ENCODE data around the gene SPG7. TPM values are rescaled to one million over a fixed set of nuclear protein-coding genes. Genes with fewer than 3 reads are reported as not detected.
A peak's percentile ranks its signal among the peaks of the same experiment; 100 is the strongest.

Gene SPG7
- total and polyA plus RNA-seq, 9 of the 15 experiments (the other 6 are each of a cell fraction or from before 2014, with no cell fraction given), result 5.8 to 89.1 (median 49.4) TPM

DNA sequence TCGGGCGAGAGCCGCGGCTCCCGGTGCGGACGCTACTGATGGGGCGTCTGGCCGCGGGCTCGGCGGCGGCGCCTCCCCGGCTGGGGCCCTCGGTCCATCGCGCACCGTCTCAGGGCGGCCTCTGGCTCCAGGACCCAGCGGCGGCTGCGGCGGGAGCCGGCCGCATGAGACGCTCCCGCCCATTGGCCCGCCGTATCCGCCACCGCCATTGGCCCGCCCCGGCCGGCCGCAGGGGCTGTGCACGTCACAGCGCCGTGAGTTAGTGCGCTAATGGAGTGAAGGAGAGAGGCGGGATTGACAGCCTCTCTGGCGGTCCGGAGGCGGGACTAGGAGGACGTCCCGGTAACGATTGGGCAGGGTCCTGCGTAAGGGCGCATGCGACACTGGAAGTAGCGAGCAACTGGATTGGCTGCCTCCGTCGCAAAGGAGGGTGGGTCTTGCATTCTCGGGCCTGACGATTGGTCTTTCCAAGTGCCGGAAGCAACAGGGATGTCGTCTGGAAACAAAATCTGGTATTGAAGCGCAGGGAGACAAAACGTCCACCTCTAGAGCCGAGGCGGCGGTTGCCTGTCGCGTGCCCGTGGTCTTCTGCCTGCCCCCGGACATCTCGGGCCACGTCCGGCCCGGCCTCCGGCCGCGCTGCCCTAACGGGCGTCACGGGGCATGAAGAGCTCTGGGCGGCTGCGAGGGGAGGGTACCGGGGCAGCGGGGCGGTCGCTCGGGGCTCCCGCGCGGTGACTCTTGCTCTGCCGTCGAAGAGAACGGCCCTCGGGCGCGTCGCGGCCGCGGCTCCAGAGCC is 17.6 kb upstream of the SPG7 start, which contains the start of gene ANKRD11 (continued):
- TF ChIP-seq CBX3 (IDR thresholded peaks at IDR 0.05; ENCODE audit: borderline replicate concordance in 1 of 2, low read length in 2 of 2), result no peak; a peak in 1 of 3 replicates
- no peak for TF ChIP-seq SLC30A9 (CRISPR knock-in tag; IDR thresholded peaks at IDR 0.05)
- TF ChIP-seq SRF (CRISPR knock-in tag; IDR thresholded peaks at IDR 0.05), result peak in 1 of 2 experiments; percentile 19; a peak in 1 of 4 replicates
- TF ChIP-seq ATF1 (CRISPR knock-in tag; IDR thresholded peaks at IDR 0.05), result peak; percentile 79
- peak; percentile 98 for TF ChIP-seq ATF1 (tag; IDR thresholded peaks at IDR 0.05)
- no peak for TF ChIP-seq ZNF696 (CRISPR knock-in tag; conservative IDR thresholded peaks at IDR 0.05)
- no peak for TF ChIP-seq ZNF444 (CRISPR knock-in tag; IDR thresholded peaks at IDR 0.05)
- TF ChIP-seq HNRNPK (IDR thresholded peaks at IDR 0.05; ENCODE audit: low read depth, low read length, poor library complexity, severe bottlenecking), result no peak
- TF ChIP-seq HDAC2 (IDR thresholded peaks at IDR 0.05), result peak; percentile 65; the same call in 1 of the 2 replicates
- TF ChIP-seq RBBP5 (IDR thresholded peaks at IDR 0.05; ENCODE audit: borderline replicate concordance, insufficient read depth, low read length, poor library complexity, severe bottlenecking), result peak; percentile 85
- TF ChIP-seq ZNF324 (CRISPR knock-in tag; IDR thresholded peaks at IDR 0.05), result no peak
- TF ChIP-seq CC2D1A (IDR thresholded peaks at IDR 0.05), result no peak
- TF ChIP-seq ZNF3 (CRISPR knock-in tag; IDR thresholded peaks at IDR 0.05), result no peak
- TF ChIP-seq, protein P1, sequence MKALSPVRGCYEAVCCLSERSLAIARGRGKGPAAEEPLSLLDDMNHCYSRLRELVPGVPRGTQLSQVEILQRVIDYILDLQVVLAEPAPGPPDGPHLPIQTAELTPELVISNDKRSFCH (CRISPR knock-in tag; IDR thresholded peaks at IDR 0.05), result no peak
- TF ChIP-seq, protein P1 (tag; IDR thresholded peaks at IDR 0.05), result no peak
- peak; percentile 69; the same call in 1 of the 2 replicates for TF ChIP-seq PHF8 (IDR thresholded peaks at IDR 0.05; ENCODE audit: borderline replicate concordance, low read length)
- no peak for TF ChIP-seq MEF2D (tag; conservative IDR thresholded peaks at IDR 0.05; ENCODE audit: low read depth)
- TF ChIP-seq, protein P2, sequence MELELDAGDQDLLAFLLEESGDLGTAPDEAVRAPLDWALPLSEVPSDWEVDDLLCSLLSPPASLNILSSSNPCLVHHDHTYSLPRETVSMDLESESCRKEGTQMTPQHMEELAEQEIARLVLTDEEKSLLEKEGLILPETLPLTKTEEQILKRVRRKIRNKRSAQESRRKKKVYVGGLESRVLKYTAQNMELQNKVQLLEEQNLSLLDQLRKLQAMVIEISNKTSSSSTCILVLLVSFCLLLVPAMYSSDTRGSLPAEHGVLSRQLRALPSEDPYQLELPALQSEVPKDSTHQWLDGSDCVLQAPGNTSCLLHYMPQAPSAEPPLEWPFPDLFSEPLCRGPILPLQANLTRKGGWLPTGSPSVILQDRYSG (tag; conservative IDR thresholded peaks at IDR 0.05; ENCODE audit: low read depth), result no peak
- TF ChIP-seq, protein P3, sequence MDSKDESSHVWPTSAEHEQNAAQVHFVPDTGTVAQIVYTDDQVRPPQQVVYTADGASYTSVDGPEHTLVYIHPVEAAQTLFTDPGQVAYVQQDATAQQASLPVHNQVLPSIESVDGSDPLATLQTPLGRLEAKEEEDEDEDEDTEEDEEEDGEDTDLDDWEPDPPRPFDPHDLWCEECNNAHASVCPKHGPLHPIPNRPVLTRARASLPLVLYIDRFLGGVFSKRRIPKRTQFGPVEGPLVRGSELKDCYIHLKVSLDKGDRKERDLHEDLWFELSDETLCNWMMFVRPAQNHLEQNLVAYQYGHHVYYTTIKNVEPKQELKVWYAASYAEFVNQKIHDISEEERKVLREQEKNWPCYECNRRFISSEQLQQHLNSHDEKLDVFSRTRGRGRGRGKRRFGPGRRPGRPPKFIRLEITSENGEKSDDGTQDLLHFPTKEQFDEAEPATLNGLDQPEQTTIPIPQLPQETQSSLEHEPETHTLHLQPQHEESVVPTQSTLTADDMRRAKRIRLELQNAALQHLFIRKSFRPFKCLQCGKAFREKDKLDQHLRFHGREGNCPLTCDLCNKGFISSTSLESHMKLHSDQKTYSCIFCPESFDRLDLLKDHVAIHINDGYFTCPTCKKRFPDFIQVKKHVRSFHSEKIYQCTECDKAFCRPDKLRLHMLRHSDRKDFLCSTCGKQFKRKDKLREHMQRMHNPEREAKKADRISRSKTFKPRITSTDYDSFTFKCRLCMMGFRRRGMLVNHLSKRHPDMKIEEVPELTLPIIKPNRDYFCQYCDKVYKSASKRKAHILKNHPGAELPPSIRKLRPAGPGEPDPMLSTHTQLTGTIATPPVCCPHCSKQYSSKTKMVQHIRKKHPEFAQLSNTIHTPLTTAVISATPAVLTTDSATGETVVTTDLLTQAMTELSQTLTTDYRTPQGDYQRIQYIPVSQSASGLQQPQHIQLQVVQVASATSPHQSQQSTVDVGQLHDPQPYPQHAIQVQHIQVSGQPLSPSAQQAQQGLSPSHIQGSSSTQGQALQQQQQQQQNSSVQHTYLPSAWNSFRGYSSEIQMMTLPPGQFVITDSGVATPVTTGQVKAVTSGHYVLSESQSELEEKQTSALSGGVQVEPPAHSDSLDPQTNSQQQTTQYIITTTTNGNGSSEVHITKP (IDR thresholded peaks at IDR 0.05; ENCODE audit: partially characterized antibody), result peak; percentile 92
- peak; percentile 99 for TF ChIP-seq ELF2 (CRISPR knock-in tag; IDR thresholded peaks at IDR 0.05)
- TF ChIP-seq, protein P4, sequence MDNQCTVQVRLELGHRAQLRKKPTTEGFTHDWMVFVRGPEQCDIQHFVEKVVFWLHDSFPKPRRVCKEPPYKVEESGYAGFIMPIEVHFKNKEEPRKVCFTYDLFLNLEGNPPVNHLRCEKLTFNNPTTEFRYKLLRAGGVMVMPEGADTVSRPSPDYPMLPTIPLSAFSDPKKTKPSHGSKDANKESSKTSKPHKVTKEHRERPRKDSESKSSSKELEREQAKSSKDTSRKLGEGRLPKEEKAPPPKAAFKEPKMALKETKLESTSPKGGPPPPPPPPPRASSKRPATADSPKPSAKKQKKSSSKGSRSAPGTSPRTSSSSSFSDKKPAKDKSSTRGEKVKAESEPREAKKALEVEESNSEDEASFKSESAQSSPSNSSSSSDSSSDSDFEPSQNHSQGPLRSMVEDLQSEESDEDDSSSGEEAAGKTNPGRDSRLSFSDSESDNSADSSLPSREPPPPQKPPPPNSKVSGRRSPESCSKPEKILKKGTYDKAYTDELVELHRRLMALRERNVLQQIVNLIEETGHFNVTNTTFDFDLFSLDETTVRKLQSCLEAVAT (IDR thresholded peaks at IDR 0.05), result peak in 1 of 2 experiments; percentile 96; a peak in 3 of 4 replicates
- no peak for TF ChIP-seq NR2F6 (CRISPR knock-in tag; IDR thresholded peaks at IDR 0.05)
